ENCODE data around the gene PRSS56.
A peak's percentile ranks its signal among the peaks of the same experiment; 100 is the strongest.

The PRSS56 gene

GRCh38 chr2:232486558-232487384, 33.4 kb upstream of the PRSS56 start:
- peak; percentile 12 for DNase-seq

DNA sequence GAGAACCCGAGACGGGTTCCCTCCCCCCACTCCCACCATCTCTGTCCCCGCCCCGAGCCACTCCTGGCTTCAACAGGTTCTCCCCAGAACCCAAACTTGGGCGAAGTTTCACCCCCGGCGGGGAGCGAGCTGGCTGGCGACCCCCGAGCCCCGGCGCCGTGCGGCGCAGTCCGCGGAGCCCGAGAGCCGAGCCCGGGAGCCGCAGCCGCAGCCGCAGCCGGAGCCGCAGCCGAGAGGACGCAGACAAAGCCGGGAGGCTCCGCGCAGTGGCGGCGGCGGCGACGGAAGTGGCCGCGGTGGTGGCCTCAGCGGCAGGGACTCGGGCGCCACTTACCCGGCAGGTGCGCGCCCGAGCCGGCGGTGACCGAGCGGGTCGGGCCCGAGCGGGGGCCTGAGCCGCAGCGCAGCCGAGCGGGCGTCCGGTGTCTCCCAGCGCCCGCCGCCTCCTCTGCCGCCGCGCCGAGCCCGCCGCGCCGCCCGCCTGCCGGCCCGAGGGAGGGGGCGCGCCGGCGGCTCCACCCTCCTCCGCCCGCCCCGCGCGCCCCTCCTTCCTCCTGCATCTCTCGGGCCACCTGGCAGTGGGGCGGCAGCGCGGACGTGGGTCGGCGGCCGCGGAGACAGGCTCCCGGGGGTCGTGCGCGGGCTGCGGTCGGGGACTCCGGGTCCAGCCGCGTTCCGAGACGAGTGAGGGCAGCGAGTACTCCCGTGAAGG, 32.6 kb upstream of the PRSS56 start, which contains the start of gene ECEL1:
ECEL1 (minus strand) TSS at position 450 of the 712 bp plus-strand sequence. CDS start 1,181 bp downstream, outside the sequence.
- DNase-seq = peak; percentile 20

- DNase-seq = peak; percentile 14
These were observed 32.0 kb upstream of the PRSS56 start for GRCh38 chr2:232488097-232488711.

GRCh38 chr2:232488721-232489300, 31.4 kb upstream of the PRSS56 start:
- DNase-seq = no peak

GRCh38 chr2:232489516-232490220, 30.5 kb upstream of the PRSS56 start:
- peak; percentile 13 for DNase-seq

DNA sequence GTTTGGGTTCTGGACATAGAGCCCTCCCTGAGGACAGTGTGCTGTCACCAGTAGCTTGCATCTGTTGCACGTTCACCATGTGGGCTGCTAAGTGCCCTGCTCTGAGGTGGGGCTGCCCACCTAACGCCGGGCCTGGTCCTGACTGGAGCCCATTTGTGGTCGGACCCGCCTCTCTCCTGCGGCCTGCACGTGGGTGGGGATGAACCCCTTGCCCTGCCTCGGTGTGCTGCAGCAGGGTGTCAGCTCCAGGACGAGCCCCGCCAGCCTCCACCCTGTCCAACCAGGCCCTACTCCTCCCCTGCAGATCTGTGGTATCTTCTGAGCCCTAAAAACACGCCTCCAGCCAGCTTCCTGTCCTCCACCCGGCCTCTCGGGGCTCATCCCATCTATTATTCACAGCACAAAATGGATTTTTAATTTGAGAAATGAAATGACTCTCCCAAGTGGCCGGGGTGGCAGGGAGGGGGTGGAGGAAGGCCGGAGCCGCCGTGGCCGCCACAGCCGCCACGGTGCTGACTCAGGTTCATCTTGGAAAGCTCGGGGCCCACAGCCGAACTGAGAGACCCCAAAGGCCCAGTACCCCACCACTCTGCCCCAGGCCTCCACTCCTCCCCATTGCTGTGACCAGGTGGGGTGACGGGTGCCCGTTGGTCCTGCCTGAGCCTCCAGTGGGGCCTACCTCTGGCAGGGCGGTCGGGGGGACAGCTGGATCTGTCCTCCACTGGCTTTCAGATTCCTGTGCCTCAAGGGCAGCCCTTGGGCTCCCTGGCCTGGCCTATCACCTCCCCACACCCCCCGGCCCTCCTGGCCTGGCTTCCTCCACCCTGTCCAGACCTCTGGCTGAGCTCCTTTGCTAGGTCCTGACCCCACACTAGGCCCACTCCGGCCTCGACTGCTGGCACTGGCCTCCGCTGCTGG, 29.7 kb upstream of the PRSS56 start:
- peak; percentile 15 for DNase-seq

DNA sequence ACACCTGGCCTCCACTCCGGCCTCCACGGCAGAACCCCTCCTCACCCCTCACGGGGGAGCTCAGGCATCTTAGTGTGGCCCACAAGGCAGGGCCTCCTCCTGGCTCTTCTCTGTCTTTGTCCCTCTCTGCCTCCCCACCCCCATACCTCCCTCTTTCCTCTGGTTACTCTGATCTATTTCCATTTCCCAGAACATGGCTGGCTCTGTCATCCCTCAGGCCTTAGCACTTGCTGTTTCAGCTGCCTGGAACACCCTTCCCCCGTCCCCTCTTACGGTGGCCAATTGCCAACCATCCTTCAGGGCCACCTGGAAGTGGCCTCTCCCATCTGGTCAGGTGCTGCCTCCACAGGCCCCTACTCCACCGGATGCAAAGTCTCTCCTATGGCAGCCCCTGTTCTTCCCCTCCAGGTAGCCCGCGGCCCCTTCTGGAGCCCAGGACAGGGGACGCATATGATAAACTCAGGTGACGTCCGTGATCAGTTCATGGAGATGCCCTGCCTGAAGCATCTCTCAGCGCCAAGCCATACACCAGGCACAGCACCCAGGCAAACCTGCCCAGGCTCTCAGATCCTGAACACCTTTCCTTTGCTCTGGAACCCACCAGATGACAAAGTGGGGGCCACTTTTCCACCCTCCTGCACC, 28.9 kb upstream of the PRSS56 start:
- DNase-seq = no peak

DNA sequence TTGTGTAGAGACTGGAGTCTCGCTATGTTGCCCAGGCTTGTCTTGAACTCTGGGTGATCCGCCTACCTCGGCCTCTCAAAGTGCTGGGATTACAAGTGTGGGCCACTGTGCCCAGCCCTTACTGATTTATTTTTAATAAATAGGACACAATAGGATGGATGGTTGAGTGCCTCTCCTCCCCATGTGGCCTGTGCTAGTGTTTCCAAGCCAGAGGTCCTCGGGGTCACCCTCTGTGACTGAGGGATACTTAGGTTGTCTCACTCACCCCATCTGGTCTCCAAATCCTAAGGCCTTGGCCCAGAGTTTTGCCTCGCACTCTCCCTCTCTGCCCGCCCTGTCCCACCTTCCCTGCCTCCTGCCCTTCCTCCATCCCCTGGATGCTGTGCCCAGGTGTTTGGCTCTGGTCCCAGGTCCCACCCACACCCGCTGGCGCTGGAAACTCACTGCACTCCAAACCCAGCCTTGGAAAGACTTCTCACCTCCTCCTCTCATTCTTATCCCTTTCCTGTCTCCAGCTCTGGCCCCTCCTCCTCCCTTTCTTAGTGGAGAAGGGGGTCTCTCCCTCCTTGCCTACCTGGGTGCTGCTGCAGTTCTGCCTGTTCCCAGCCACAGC, 27.8 kb upstream of the PRSS56 start:
- peak; percentile 6 for DNase-seq

- peak; percentile 9 for DNase-seq
These were observed 27.1 kb upstream of the PRSS56 start for GRCh38 chr2:232492963-232493700.

DNA sequence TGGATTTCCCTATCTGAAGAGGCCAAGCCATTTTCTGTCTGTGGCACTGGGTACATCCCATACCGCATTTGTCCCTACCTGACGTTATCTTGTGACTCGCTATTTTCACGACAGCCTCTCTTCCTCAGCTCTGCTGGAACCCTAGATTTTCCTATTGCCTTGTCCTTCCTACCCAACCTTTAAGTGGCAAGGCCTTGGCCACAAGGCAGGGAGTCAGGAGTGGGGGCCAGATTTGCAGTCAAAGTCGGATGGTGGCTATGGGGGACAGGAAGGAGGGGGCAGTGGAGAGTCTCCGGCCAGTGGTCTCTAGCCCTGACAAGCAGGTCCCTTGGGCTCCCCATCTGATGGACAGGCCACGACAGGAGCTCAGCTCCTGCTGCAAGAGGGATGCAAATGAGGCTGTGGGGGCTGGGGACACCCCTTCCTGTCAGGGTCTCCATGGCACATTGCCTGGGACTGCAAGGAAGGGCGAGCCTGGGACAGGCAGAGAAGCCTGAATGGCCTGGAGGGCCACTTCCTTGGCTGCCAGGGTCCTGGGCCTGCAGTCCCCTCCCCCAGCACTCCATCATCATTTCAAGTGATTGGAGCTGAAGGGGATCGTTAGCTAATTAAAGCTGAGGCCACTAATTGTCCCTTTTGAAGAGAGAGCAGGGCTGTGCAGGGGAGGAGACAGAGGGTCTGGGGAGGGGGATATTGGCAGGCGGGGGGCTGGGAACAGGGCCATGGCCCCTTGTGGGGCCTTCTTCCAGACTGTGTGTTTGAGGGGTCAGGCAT, 26.3 kb upstream of the PRSS56 start:
- DNase-seq = no peak

DNA sequence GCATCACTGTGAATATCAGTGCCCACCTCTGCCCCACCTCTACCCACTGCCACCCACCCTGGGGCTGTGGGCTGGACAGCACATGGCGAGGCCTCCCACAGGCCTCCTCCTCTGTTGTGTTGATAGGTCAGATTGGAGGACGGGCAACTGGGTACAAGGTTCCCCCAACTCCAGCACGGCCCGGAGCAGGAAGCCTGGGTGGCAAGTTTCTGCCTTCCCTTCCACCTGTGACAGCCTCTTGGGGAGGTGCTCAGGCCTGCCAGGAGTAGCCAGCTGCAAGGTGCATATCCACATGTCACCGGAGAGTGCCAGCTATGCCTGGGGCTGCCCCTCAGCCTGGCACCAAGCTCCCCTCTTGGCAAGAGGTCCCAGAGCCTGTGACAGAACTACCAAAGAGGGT, 25.6 kb upstream of the PRSS56 start:
- DNase-seq = no peak

DNA sequence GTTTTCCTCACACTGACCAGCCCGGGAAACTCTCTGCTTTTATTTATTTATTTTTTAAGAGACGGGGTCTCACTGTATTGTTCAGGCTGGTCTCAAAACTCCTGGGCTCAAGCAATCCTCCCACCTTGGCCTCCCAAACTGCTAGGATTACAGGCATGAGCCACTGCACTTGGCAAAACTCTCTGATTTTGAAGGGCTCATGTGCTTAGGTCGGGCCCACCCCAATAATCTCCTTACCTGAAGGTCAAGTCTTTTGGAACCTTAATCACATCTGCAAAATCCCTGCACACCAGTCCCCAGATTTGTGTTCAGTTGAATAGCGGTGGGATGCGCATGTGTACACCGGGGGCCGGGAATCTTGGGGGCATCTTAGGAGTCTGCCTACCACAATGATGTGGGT, 24.9 kb upstream of the PRSS56 start:
- no peak for DNase-seq

GRCh38 chr2:232496501-232497270, 23.5 kb upstream of the PRSS56 start:
- DNase-seq = no peak

- no peak for DNase-seq
These were observed 22.8 kb upstream of the PRSS56 start for GRCh38 chr2:232497348-232497747.

GRCh38 chr2:232498452-232498851, 21.7 kb upstream of the PRSS56 start:
- DNase-seq = no peak

DNA sequence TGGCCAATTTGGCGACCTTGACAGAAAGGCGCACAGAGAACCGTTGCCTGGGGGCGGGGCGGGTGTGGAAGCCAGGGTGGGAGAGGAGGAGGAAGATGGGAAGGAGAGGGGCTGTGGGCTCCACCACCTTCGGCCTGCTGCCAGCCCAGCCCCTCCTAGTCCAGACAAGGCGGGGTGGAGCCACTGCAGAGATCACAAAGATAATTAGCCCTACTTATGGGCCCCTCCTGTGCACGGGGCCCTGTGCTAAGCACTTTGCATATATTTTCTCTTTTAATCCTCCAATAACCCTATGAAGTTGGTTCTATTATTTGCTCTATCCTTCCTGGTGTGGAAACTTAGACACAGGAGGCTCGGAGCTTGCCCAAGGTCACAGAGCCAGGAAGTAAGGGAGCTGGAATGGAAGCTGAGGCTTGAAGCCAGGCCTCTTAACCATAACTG, 18.8 kb upstream of the PRSS56 start:
- DNase-seq = no peak

GRCh38 chr2:232501794-232502390, 18.3 kb upstream of the PRSS56 start:
- DNase-seq = no peak

DNA sequence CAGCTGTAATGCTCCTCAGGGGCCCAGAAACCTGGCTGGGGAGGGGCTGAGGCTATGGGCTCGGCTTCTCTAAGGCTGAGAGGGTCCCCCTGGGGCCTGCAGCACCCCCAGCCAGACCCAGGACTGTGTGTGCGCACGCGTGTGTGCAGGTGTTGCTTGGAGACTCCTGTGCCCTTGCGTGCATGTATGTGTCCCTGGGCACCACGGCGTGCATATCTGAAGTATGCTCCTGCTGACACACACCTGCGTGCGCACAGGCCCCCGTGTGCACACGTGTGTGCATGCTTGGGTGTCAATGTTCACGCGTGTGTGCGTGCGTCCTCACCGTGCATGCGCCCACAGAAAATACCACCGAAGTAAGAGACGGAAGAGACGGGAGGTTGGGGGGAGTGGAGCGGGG, 17.7 kb upstream of the PRSS56 start:
- no peak for DNase-seq
